HG03280 (cell line): ENCODE measurements around the gene PGAP3.
A peak's percentile ranks its signal among the peaks of the same experiment; 100 is the strongest.

Source experiments
- ATAC-seq: cut with Tn5 transposase; IDR thresholded peaks from one replicate; pipeline ENCODE4 v1.9.1; 2021; ENCODE audit warnings: mild to moderate bottlenecking, moderate library complexity; ENCODE audit not compliant: unreplicated experiment

The PGAP3 gene

GRCh38 chr17:39640591-39641031, 47.2 kb downstream of the PGAP3 start:
- ATAC-seq, result no peak

GRCh38 chr17:39639566-39640458, 48.0 kb downstream of the PGAP3 start:
- ATAC-seq, result no peak

GRCh38 chr17:39639043-39639442, 48.8 kb downstream of the PGAP3 start:
- ATAC-seq, result no peak

GRCh38 chr17:39638317-39638716, 49.5 kb downstream of the PGAP3 start:
- no peak for ATAC-seq

- peak; percentile 85 for ATAC-seq
These were observed 50.7 kb downstream of the PGAP3 start, which contains the start of gene STARD3 for GRCh38 chr17:39636927-39637736. Gene STARD3 (plus strand): TSS chr17:39637144. CDS start chr17:39653532, 16,388 bp downstream.

- ATAC-seq, result peak; percentile 6
These were observed 51.3 kb downstream of the PGAP3 start for GRCh38 chr17:39636587-39636926.

GRCh38 chr17:39635614-39636176, 52.2 kb downstream of the PGAP3 start:
- ATAC-seq, result no peak

GRCh38 chr17:39634384-39634871, 53.4 kb downstream of the PGAP3 start:
- ATAC-seq, result no peak

GRCh38 chr17:39633570-39634183, 54.2 kb downstream of the PGAP3 start:
- ATAC-seq, result no peak

GRCh38 chr17:39632153-39632941, 55.5 kb downstream of the PGAP3 start:
- ATAC-seq, result no peak

GRCh38 chr17:39631403-39631802, 56.5 kb downstream of the PGAP3 start:
- ATAC-seq, result no peak

- no peak for ATAC-seq
These were observed 58.0 kb downstream of the PGAP3 start for GRCh38 chr17:39629898-39630297.

GRCh38 chr17:39629494-39629880, 58.4 kb downstream of the PGAP3 start:
- ATAC-seq, result no peak

GRCh38 chr17:39628655-39629493, 59.0 kb downstream of the PGAP3 start:
- ATAC-seq, result no peak

- ATAC-seq, result no peak
These were observed 59.9 kb downstream of the PGAP3 start for GRCh38 chr17:39627712-39628516.

GRCh38 chr17:39627047-39627711, 60.7 kb downstream of the PGAP3 start:
- ATAC-seq, result no peak

- ATAC-seq, result no peak
These were observed 61.4 kb downstream of the PGAP3 start, which contains the start of gene PPP1R1B for GRCh38 chr17:39626171-39627046. Gene PPP1R1B (plus strand): TSS chr17:39626952. CDS start chr17:39627393, 441 bp downstream.
